Hepatic stellate cell (primary cell): ENCODE results near the gene OXTR.

ENCODE experiments used
- DNase-seq: peaks from one replicate; pipeline ENCODE4 v3.0.0; 2011; ENCODE audit warnings: low spot score

The OXTR gene

GRCh38 chr3:8712045-8712907, 57.1 kb downstream of the OXTR start:
- no peak for DNase-seq

- DNase-seq, result no peak
Measured at GRCh38 chr3:8709801-8710507, 59.5 kb downstream of the OXTR start.

GRCh38 chr3:8709287-8709686, 60.1 kb downstream of the OXTR start:
- DNase-seq, result no peak

- no peak for DNase-seq
Measured at GRCh38 chr3:8705575-8705974, 63.8 kb downstream of the OXTR start.

GRCh38 chr3:8702560-8702959, 66.9 kb downstream of the OXTR start:
- DNase-seq, result no peak
